SKM-1 (cell line): ENCODE data around the gene CYP24A1.

Experiments used
- DNase-seq: peaks from one replicate; lab custom pipeline; 2025; ENCODE audit not compliant: unreplicated experiment; lab: John Stamatoyannopoulos, UW

Gene CYP24A1

GRCh38 chr20:54173653-54174456 is at the start of gene CYP24A1:
Gene CYP24A1 (minus strand): TSS chr20:54173986. CDS start chr20:54173579, 407 bp downstream.
- peak; percentile 45 for DNase-seq

- no peak for DNase-seq
Measured at GRCh38 chr20:54223285-54223684, 49.5 kb upstream of the CYP24A1 start.

- DNase-seq = no peak
Measured at GRCh38 chr20:54221996-54222890, 48.5 kb upstream of the CYP24A1 start.

GRCh38 chr20:54221353-54221752 is 47.6 kb upstream of the CYP24A1 start:
- DNase-seq = no peak

GRCh38 chr20:54220722-54221121 is 46.9 kb upstream of the CYP24A1 start:
- no peak for DNase-seq

- DNase-seq = no peak
Measured at GRCh38 chr20:54219751-54220426, 46.1 kb upstream of the CYP24A1 start.

- no peak for DNase-seq
Measured at GRCh38 chr20:54218470-54218869, 44.7 kb upstream of the CYP24A1 start.

- no peak for DNase-seq
Measured at GRCh38 chr20:54217762-54218161, 44.0 kb upstream of the CYP24A1 start.

GRCh38 chr20:54215157-54215789 is 41.5 kb upstream of the CYP24A1 start:
- DNase-seq = no peak

GRCh38 chr20:54214566-54214965 is 40.8 kb upstream of the CYP24A1 start:
- DNase-seq = no peak

- no peak for DNase-seq
Measured at GRCh38 chr20:54212871-54213270, 39.1 kb upstream of the CYP24A1 start.

GRCh38 chr20:54212226-54212625 is 38.4 kb upstream of the CYP24A1 start:
- DNase-seq = no peak

GRCh38 chr20:54209216-54209813 is 35.5 kb upstream of the CYP24A1 start:
- DNase-seq = no peak

- no peak for DNase-seq
Measured at GRCh38 chr20:54208548-54209176, 34.9 kb upstream of the CYP24A1 start.

- DNase-seq = peak; percentile 66
Measured at GRCh38 chr20:54207743-54208547, 34.2 kb upstream of the CYP24A1 start, which contains the start of gene PFDN4. Gene PFDN4 (plus strand): TSS chr20:54208087. CDS start chr20:54208101, 14 bp downstream.

- no peak for DNase-seq
Measured at GRCh38 chr20:54207053-54207742, 33.4 kb upstream of the CYP24A1 start.

GRCh38 chr20:54205450-54205849 is 31.7 kb upstream of the CYP24A1 start:
- DNase-seq = no peak

GRCh38 chr20:54204481-54204880 is 30.7 kb upstream of the CYP24A1 start:
- no peak for DNase-seq

GRCh38 chr20:54204063-54204462 is 30.3 kb upstream of the CYP24A1 start:
- no peak for DNase-seq
